PC-3 (cell line): ENCODE results near the gene FPR1. TPM values are rescaled to one million over a fixed set of nuclear protein-coding genes. Genes with fewer than 3 reads are reported as not detected.

Source experiments
- ATAC-seq: fragments of 200-7000 bp; cut with Tn5 transposase; 2 replicates; pipeline ENCODE4 v1.9.1; 2020; ENCODE audit warnings: mild to moderate bottlenecking, moderate library complexity
- BruUV-seq: library from RNA; stranded (reverse); fragments of 400-500 nt; replicated peaks from 2 replicates; lab custom pipeline; 2021; lab: Mats Ljungman, UMichigan
- CTCF ChIA-PET: fragments of 300-600 bp; sonication (Branson Sonifier 250); formaldehyde crosslinking; loops from one replicate; lab custom pipeline; 2022; ENCODE audit warnings: antibody characterized with exemption; lab: Charles Lee
- POLR2A ChIA-PET: fragments of 300-600 bp; sonication (Branson Sonifier 250); formaldehyde crosslinking; loops from one replicate; lab custom pipeline; 2022; ENCODE audit warnings: antibody characterized with exemption; ENCODE audit not compliant: unreplicated experiment; lab: Charles Lee
- DNase-seq: peaks from one replicate; pipeline ENCODE4 v3.0.0-alpha.2; 2015
- H2AFZ ChIP-seq: fragments of 300-600 bp; sonication (generic); 2 replicates; pipeline ENCODE4 v1.6.0; 2016; ENCODE audit warnings: antibody characterized with exemption, low read length
- H3F3A ChIP-seq: fragments of 300-600 bp; sonication (generic); one replicate; pipeline ENCODE4 v1.6.0; 2017; ENCODE audit warnings: antibody characterized with exemption, low read length, control low read depth, mild to moderate bottlenecking; ENCODE audit not compliant: unreplicated experiment
- H3K27ac ChIP-seq: fragments of 300-600 bp; sonication (generic); 2 replicates; pipeline ENCODE4 v1.5.1; 2016; ENCODE audit warnings: mild to moderate bottlenecking, low read length
- H3K27me3 ChIP-seq: fragments of 300-600 bp; sonication (generic); 2 replicates; pipeline ENCODE4 v1.6.1; 2016; ENCODE audit warnings: low read length, mixed read lengths
- H3K36me3 ChIP-seq: fragments of 300-600 bp; sonication (generic); 2 replicates; pipeline ENCODE4 v1.6.1; 2016; ENCODE audit warnings: low read depth, mixed run types, low read length, mixed read lengths
- H3K4me1 ChIP-seq: fragments of 300-600 bp; sonication (generic); 2 replicates; pipeline ENCODE4 v1.5.1; 2016; ENCODE audit warnings: low read length; ENCODE audit not compliant: insufficient read depth
- H3K4me2 ChIP-seq: fragments of 300-600 bp; sonication (generic); 2 replicates; pipeline ENCODE4 v1.6.0; 2016; ENCODE audit warnings: low read length
- H3K4me3 ChIP-seq: fragments of 300-600 bp; sonication (generic); 2 replicates; pipeline ENCODE4 v1.5.1; 2016; ENCODE audit warnings: mild to moderate bottlenecking, low read length, mixed read lengths
- H3K79me2 ChIP-seq: fragments of 300-600 bp; sonication (generic); 2 replicates; pipeline ENCODE4 v1.6.1; 2017; ENCODE audit warnings: low read length, mixed read lengths
- H3K9ac ChIP-seq: fragments of 300-600 bp; sonication (generic); 2 replicates; pipeline ENCODE4 v1.6.0; 2016; ENCODE audit warnings: mild to moderate bottlenecking, low read length
- H3K9me2 ChIP-seq: fragments of 300-600 bp; sonication (generic); replicated peaks from 2 replicates; pipeline ENCODE4 v1.6.1; 2016; ENCODE audit warnings: mixed run types, low read length, mixed read lengths
- H3K9me3 ChIP-seq: fragments of 300-600 bp; sonication (generic); 2 replicates; pipeline ENCODE4 v1.6.1; 2016; ENCODE audit warnings: low read length, mixed read lengths
- H4K20me1 ChIP-seq: fragments of 300-600 bp; sonication (generic); 2 replicates; pipeline ENCODE4 v1.6.1; 2016; ENCODE audit warnings: low read length, mixed read lengths
- CTCF ChIP-seq: fragments of 300-600 bp; sonication (generic); conservative IDR thresholded peaks from 2 replicates; pipeline ENCODE4 v1.5.1; 2017; ENCODE audit warnings: antibody characterized with exemption, low read depth, mild to moderate bottlenecking, low read length
- EZH2 ChIP-seq: fragments of 300-600 bp; sonication (generic); IDR thresholded peaks from one replicate; pipeline ENCODE4 v1.6.1; 2017; ENCODE audit warnings: antibody characterized with exemption, mild to moderate bottlenecking, low read length; ENCODE audit not compliant: unreplicated experiment
- EZH2phosphoT487 ChIP-seq: fragments of 300-600 bp; sonication (generic); IDR thresholded peaks from 2 replicates; pipeline ENCODE4 v1.6.1; 2018; ENCODE audit warnings: mild to moderate bottlenecking, antibody characterized with exemption, low read length, borderline replicate concordance
- intact Hi-C: fragments of 100-400 bp; cut with micrococcal nuclease; formaldehyde crosslinking; loops from 2 replicates; pipeline ENCODE4 v1.9.0; 2023
- total RNA-seq: library from RNA; depleted of rRNA; stranded (reverse); fragments of >200 nt; gene quantifications from 2 replicates; pipeline ENCODE4 v1.2.3, GENCODE V29; 2014

Gene FPR1
- total RNA-seq, 1 experiment from 2014 or later = 0.55 TPM

GRCh38 chr19:51706296-51706695 is 45.4 kb downstream of the FPR1 start:
- ChIA-PET CTCF (no interaction called here), POLR2A (no interaction called here)
- DNase-seq = no peak
- intact Hi-C loops = no loop called here
- no peaks in the 10 kb centered on the region for H3K9me3 ChIP-seq
- H3K27ac ChIP-seq = no peak overlapping the region
- ATAC-seq = no peak
- no peaks in the 10 kb centered on the region for H3K9me2 ChIP-seq
- H4K20me1 ChIP-seq = no peaks in the 10 kb centered on the region
- no peaks in the 10 kb centered on the region for H3K27me3 ChIP-seq
- no TSS peak for BruUV-seq
- 0 out of 2 replicates have a peak, but pooled peaks cover 9% of the 10 kb centered on the region for H3K4me1 ChIP-seq
- no peak overlapping the region for H3K4me3 ChIP-seq
- no peak overlapping the region for H3K9ac ChIP-seq
- peaks cover 12% of the 10 kb centered on the region; the same call in 1 of the 2 replicates for H3K36me3 ChIP-seq
- H3K79me2 ChIP-seq = peaks cover 5% of the 10 kb centered on the region; the same call in 1 of the 2 replicates
- H3F3A ChIP-seq = peaks cover 5% of the 10 kb centered on the region
- H3K4me2 ChIP-seq = no peak overlapping the region
- no peak overlapping the region for H2AFZ ChIP-seq
- TF ChIP-seq CTCF (no peak), EZH2phosphoT487 (no peak), EZH2 (no peak)

GRCh38 chr19:51704626-51705025 is 47.1 kb downstream of the FPR1 start:
- Histone ChIP-seq H3K4me3 (peak overlapping the region; percentile 88), H3K79me2 (peaks cover 5% of the 10 kb centered on the region; the same call in 1 of the 2 replicates), H4K20me1 (no peaks in the 10 kb centered on the region), H3K27ac (peak overlapping the region; percentile 21; the same call in 1 of the 2 replicates), H3K9me2 (no peaks in the 10 kb centered on the region), H3K36me3 (peaks cover 14% of the 10 kb centered on the region; the same call in 1 of the 2 replicates), H3K9ac (peak overlapping the region; percentile 89), H3K4me1 (0 out of 2 replicates have a peak, but pooled peaks cover 9% of the 10 kb centered on the region), H3K27me3 (no peaks in the 10 kb centered on the region), H3K4me2 (peak overlapping the region; percentile 100), H3K9me3 (no peaks in the 10 kb centered on the region), H3F3A (peaks cover 5% of the 10 kb centered on the region), H2AFZ (peak overlapping the region; percentile 88)
- TF ChIP-seq CTCF = no peak
- TF ChIP-seq EZH2phosphoT487 = no peak
- TF ChIP-seq EZH2 = no peak
- DNase-seq (no peak), ATAC-seq (no peak)
- CTCF ChIA-PET = interaction anchor here (0.5 kb wide), 1 partner anchor 47 kb away, joined by 3 read pairs; no protein-coding TSS in a partner anchor
- BruUV-seq = no TSS peak
- POLR2A ChIA-PET = no interaction called here
- intact Hi-C loops = no loop called here
